GM19240 (cell line): ENCODE results near the gene ARX.

Experiments
- DNase-seq: peaks from one replicate; pipeline ENCODE4 v3.0.0; 2011; ENCODE audit warnings: low spot score; ENCODE audit not compliant: insufficient read length

The ARX gene

GRCh38 chrX:25001808-25002660 lies 13.7 kb downstream of the ARX start:
- DNase-seq = no peak

- no peak for DNase-seq
These were observed 16.3 kb downstream of the ARX start for GRCh38 chrX:24999511-24999910.

GRCh38 chrX:24996096-24996709 lies 19.6 kb downstream of the ARX start:
- DNase-seq = no peak

GRCh38 chrX:24993879-24994278 lies 21.9 kb downstream of the ARX start:
- no peak for DNase-seq

- no peak for DNase-seq
These were observed 25.2 kb downstream of the ARX start for GRCh38 chrX:24990535-24990934.

GRCh38 chrX:24988314-24988713 lies 27.5 kb downstream of the ARX start:
- DNase-seq = no peak

GRCh38 chrX:24987731-24988130 lies 28.0 kb downstream of the ARX start:
- DNase-seq = no peak

GRCh38 chrX:24985120-24985519 lies 30.6 kb downstream of the ARX start:
- no peak for DNase-seq

GRCh38 chrX:24983931-24984330 lies 31.8 kb downstream of the ARX start:
- DNase-seq = no peak

- no peak for DNase-seq
These were observed 33.3 kb downstream of the ARX start for GRCh38 chrX:24982306-24982965.

- DNase-seq = no peak
These were observed 34.7 kb downstream of the ARX start for GRCh38 chrX:24981030-24981429.

- DNase-seq = no peak
These were observed 36.7 kb downstream of the ARX start for GRCh38 chrX:24979081-24979480.

- DNase-seq = no peak
These were observed 46.0 kb downstream of the ARX start for GRCh38 chrX:24969812-24970211.

GRCh38 chrX:24965372-24965771 lies 50.4 kb downstream of the ARX start:
- no peak for DNase-seq

- DNase-seq = no peak
These were observed 51.9 kb downstream of the ARX start for GRCh38 chrX:24963823-24964222.

- no peak for DNase-seq
These were observed 54.0 kb downstream of the ARX start for GRCh38 chrX:24961809-24962208.

- no peak for DNase-seq
These were observed 58.9 kb downstream of the ARX start for GRCh38 chrX:24956828-24957227.

- no peak for DNase-seq
These were observed 60.3 kb downstream of the ARX start for GRCh38 chrX:24955372-24955930.

- DNase-seq = no peak
These were observed 61.0 kb downstream of the ARX start for GRCh38 chrX:24954732-24955131.
